Heart left ventricle (tissue), 13 donors: ENCODE data around the gene SLAIN1.

ENCODE experiments used
- CTCF ChIP-seq, 12 donors: fragments of 200-600 bp; sonication (generic) in 4 of 12; IDR thresholded peaks; one replicate each; pipeline versions ENCODE4 v1.5.0 to v1.8.0; 2018 to 2022; ENCODE audit warnings: antibody characterized with exemption in 12 of 12, mild to moderate bottlenecking in 5 of 12
- POLR2A ChIP-seq, 2 donors: fragments of 450-650 bp; IDR thresholded peaks; one replicate each; pipeline ENCODE4 v1.6.1; 2017; ENCODE audit warnings: antibody characterized with exemption in 2 of 2, mild to moderate bottlenecking in 2 of 2, moderate library complexity in 2 of 2
- donor health status: ischemic (EF 13 %, LVEDD 7.1; RV severe dilation, severe dysfunction).
- donor health status: DM: no; HTN: yes; CAD: no.
- donor health status: DM: no; HTN: no; CAD: no.
- donor health status: ischemic (EF 25% LVEDD 6.9; RV normal size, moderate dysfunction).
- donor health status: ischemic (EF 25% LVEDD 5.7; RV mildly dilated, moderate dysfunction).
- donor health status: ischemic (EF 35%, LVEDD 5.7; RV mildly dilated, moderate dysfunction).
- donor health status: nonischemic (EF 11% LVEDD 7.7; RV severe dilation, severe dysfunction).
- donor health status: DM: yes; HTN: yes; CAD: no.
- donor health status: PGD.
- donor health status: ischemic (EF 29% LVEDD 5.4; RV normal size, mild dysfunction).
- donor health status: nonischemic (EF 23%, LVEDD 6.1; RV moderate dilation, normal function).

- TF ChIP-seq CTCF (IDR thresholded peaks at IDR 0.05): peak in 4 of 12 donors; percentile 19 to 36 (median 32)
- no peak for TF ChIP-seq POLR2A (IDR thresholded peaks at IDR 0.05)
Measured at GRCh38 chr13:77810430-77810829, 112.9 kb downstream of the SLAIN1 start.
